Activated T-helper 17 cell treated with anti-CD3 and anti-CD28 coated beads, Interleukin-2, amount 50 U/mL, for 72 hours (primary cell): ENCODE data around the gene DROSHA. TPM values are rescaled to one million over a fixed set of nuclear protein-coding genes. Genes with fewer than 3 reads are reported as not detected.

ENCODE experiments used
- ATAC-seq: fragments of 150-1000 bp; cut with Tn5 transposase; replicated peaks from 2 replicates; pipeline ENCODE4 v1.10.0; 2021; ENCODE audit warnings: mild to moderate bottlenecking, moderate library complexity
- H3K27ac Mint-ChIP-seq: one replicate; pipeline ENCODE4 v1.8.0; 2022; ENCODE audit warnings: mixed read lengths
- H3K27me3 Mint-ChIP-seq: one replicate; pipeline ENCODE4 v1.8.0; 2022; ENCODE audit warnings: mixed read lengths
- H3K36me3 Mint-ChIP-seq: one replicate; pipeline ENCODE4 v1.8.0; 2022; ENCODE audit warnings: low read depth, mild to moderate bottlenecking, mixed read lengths
- H3K4me1 Mint-ChIP-seq: one replicate; pipeline ENCODE4 v1.8.0; 2022; ENCODE audit warnings: mixed read lengths
- H3K4me3 Mint-ChIP-seq: one replicate; pipeline ENCODE4 v1.8.0; 2022; ENCODE audit warnings: mild to moderate bottlenecking, mixed read lengths
- H3K9me3 Mint-ChIP-seq: one replicate; pipeline ENCODE4 v1.8.0; 2022; ENCODE audit warnings: mixed read lengths
- total RNA-seq, 2 donors: library from RNA; stranded (reverse); gene quantifications; one replicate each; pipeline ENCODE4 v1.2.3, GENCODE V29; 2022

Gene DROSHA
- total RNA-seq, 2 donors from 2014 or later: 56.6 to 81.0 TPM

GRCh38 chr5:31359839-31360238, 172.1 kb downstream of the DROSHA start:
- Mint-ChIP-seq H3K4me1 (no peaks in the 10 kb centered on the region), H3K36me3 (no peaks in the 10 kb centered on the region), H3K27me3 (peaks cover 25% of the 10 kb centered on the region), H3K4me3 (no peak overlapping the region), H3K27ac (no peak overlapping the region), H3K9me3 (peaks cover 3% of the 10 kb centered on the region)
- no peak for ATAC-seq

GRCh38 chr5:31357038-31357437, 174.9 kb downstream of the DROSHA start:
- ATAC-seq: no peak
- no peak overlapping the region for H3K27ac Mint-ChIP-seq
- H3K9me3 Mint-ChIP-seq: peaks cover 3% of the 10 kb centered on the region
- H3K4me1 Mint-ChIP-seq: no peaks in the 10 kb centered on the region
- peaks cover 31% of the 10 kb centered on the region for H3K27me3 Mint-ChIP-seq
- no peak overlapping the region for H3K4me3 Mint-ChIP-seq
- no peaks in the 10 kb centered on the region for H3K36me3 Mint-ChIP-seq

GRCh38 chr5:31355337-31355736, 176.6 kb downstream of the DROSHA start:
- H3K4me3 Mint-ChIP-seq: no peak overlapping the region
- no peaks in the 10 kb centered on the region for H3K4me1 Mint-ChIP-seq
- H3K36me3 Mint-ChIP-seq: no peaks in the 10 kb centered on the region
- no peak overlapping the region for H3K27ac Mint-ChIP-seq
- ATAC-seq: no peak
- H3K9me3 Mint-ChIP-seq: peaks cover 3% of the 10 kb centered on the region
- peaks cover 22% of the 10 kb centered on the region for H3K27me3 Mint-ChIP-seq

Other genes with a start within 250 kb of the DROSHA start
- gene C5orf22, start 208 bp upstream of the DROSHA start, total RNA-seq: 10 to 100 TPM; 14.1 to 21.7 TPM
- under 1 TPM in 1 of 2 donors, not detected in 1; 0.53 TPM for gene PDZD2, start 107.0 kb upstream of the DROSHA start, total RNA-seq